HEK293 (cell line): ENCODE measurements around the gene ATP5MC2.

Experiments used
- CTCF ChIA-PET: fragments of 350-600 bp; formaldehyde crosslinking; extraction: SDS; loops from one replicate; lab custom pipeline; 2021; ENCODE audit warnings: antibody characterized with exemption; lab: Yijun Ruan, JAX
- POLR2A ChIA-PET: fragments of 300-600 bp; formaldehyde crosslinking; extraction: SDS; loops from one replicate; lab custom pipeline; 2020; ENCODE audit warnings: antibody characterized with exemption, inconsistent platforms; lab: Yijun Ruan, JAX
- H3K27ac ChIP-seq: fragments of 200-500 bp; sonication (Bioruptor generic); 2 replicates; pipeline ENCODE4 v1.5.1; 2014; ENCODE audit warnings: low read depth, low read length, control low read depth, inconsistent platforms; ENCODE audit errors: extremely low read depth
- H3K36me3 ChIP-seq, 2 experiments: fragments of 200-500 bp in 1 of 2; sonication (Bioruptor generic) in 1 of 2; 1 replicate in 1 of 2; 2 replicates in 1 of 2; pipeline ENCODE4 v1.5.1; 2014 to 2017; ENCODE audit warnings: inconsistent platforms in 2 of 2, low read length in 2 of 2; ENCODE audit not compliant: control insufficient read depth in 2 of 2, insufficient read depth in 1 of 2
- H3K4me1 ChIP-seq: fragments of 200-500 bp; sonication (Bioruptor generic); 2 replicates; pipeline ENCODE4 v1.5.1; 2014; ENCODE audit warnings: mild to moderate bottlenecking, low read length, inconsistent platforms; ENCODE audit not compliant: control insufficient read depth, insufficient read depth
- H3K4me3 ChIP-seq: 2 replicates; pipeline ENCODE4 v1.5.1; 2011; ENCODE audit warnings: low read depth, mild to moderate bottlenecking, control low read depth, low read length, moderate library complexity
- H3K9me3 ChIP-seq: fragments of 200-500 bp; sonication (Bioruptor generic); 2 replicates; pipeline ENCODE4 v1.5.1; 2014; ENCODE audit warnings: low read depth, low read length, inconsistent platforms; ENCODE audit not compliant: control insufficient read depth, insufficient read depth
- FEZF1 ChIP-seq: fragments of 450-650 bp; formaldehyde crosslinking; IDR thresholded peaks from 2 replicates; pipeline ENCODE4 v1.5.1; 2016; ENCODE audit warnings: missing biosample characterization, missing genetic modification characterization
- HOXD13 ChIP-seq: sonication (generic); formaldehyde crosslinking; IDR thresholded peaks from 2 replicates; pipeline ENCODE4 v1.8.0; 2022; ENCODE audit warnings: missing genetic modification reagents, borderline replicate concordance
- KLF7 ChIP-seq: fragments of 450-650 bp; formaldehyde crosslinking; IDR thresholded peaks from 2 replicates; pipeline ENCODE4 v1.5.1; 2016; ENCODE audit warnings: missing biosample characterization, missing genetic modification characterization, borderline replicate concordance
- OSR2 ChIP-seq: fragments of 450-650 bp; formaldehyde crosslinking; IDR thresholded peaks from 2 replicates; pipeline ENCODE4 v1.5.1; 2016; ENCODE audit warnings: missing biosample characterization, missing genetic modification characterization
- PRDM1 ChIP-seq: fragments of 450-650 bp; formaldehyde crosslinking; IDR thresholded peaks from 2 replicates; pipeline ENCODE4; 2016; ENCODE audit warnings: missing biosample characterization, missing genetic modification characterization
- SP7 ChIP-seq: fragments of 450-650 bp; formaldehyde crosslinking; IDR thresholded peaks from 2 replicates; pipeline ENCODE4 v1.5.1; 2016; ENCODE audit warnings: missing biosample characterization, missing genetic modification characterization
- ZBTB21 ChIP-seq: fragments of 450-650 bp; formaldehyde crosslinking; IDR thresholded peaks from 2 replicates; pipeline ENCODE4 v1.5.1; 2017; ENCODE audit warnings: missing biosample characterization, missing genetic modification characterization
- ZBTB44 ChIP-seq: fragments of 450-650 bp; IDR thresholded peaks from 2 replicates; pipeline ENCODE4 v1.5.1; 2018; ENCODE audit warnings: missing biosample characterization, mild to moderate bottlenecking, missing genetic modification characterization
- ZBTB6 ChIP-seq: fragments of 450-650 bp; formaldehyde crosslinking; IDR thresholded peaks from 2 replicates; pipeline ENCODE4 v1.5.1; 2017; ENCODE audit warnings: missing biosample characterization, missing genetic modification characterization
- ZNF223 ChIP-seq: fragments of 450-650 bp; formaldehyde crosslinking; IDR thresholded peaks from 2 replicates; pipeline ENCODE4 v1.5.1; 2016; ENCODE audit warnings: missing biosample characterization, missing genetic modification characterization
- ZNF354C ChIP-seq: fragments of 450-650 bp; formaldehyde crosslinking; IDR thresholded peaks from 2 replicates; pipeline ENCODE4 v1.5.1; 2016; ENCODE audit warnings: missing biosample characterization, missing genetic modification characterization, low read depth, borderline replicate concordance
- ZNF366 ChIP-seq: fragments of 450-650 bp; formaldehyde crosslinking; conservative IDR thresholded peaks from 2 replicates; pipeline ENCODE4 v1.5.1; 2016; ENCODE audit warnings: missing biosample characterization, missing genetic modification characterization
- ZNF394 ChIP-seq: fragments of 450-650 bp; formaldehyde crosslinking; IDR thresholded peaks from 2 replicates; pipeline ENCODE4 v1.5.1; 2016; ENCODE audit warnings: missing biosample characterization, missing genetic modification characterization, mild to moderate bottlenecking, moderate library complexity, borderline replicate concordance
- ZNF426 ChIP-seq: fragments of 450-650 bp; formaldehyde crosslinking; IDR thresholded peaks from 2 replicates; pipeline ENCODE4 v1.5.1; 2017; ENCODE audit warnings: missing biosample characterization, missing genetic modification characterization, mild to moderate bottlenecking, inconsistent platforms, moderate library complexity
- ZNF48 ChIP-seq: fragments of 450-650 bp; formaldehyde crosslinking; IDR thresholded peaks from 2 replicates; pipeline ENCODE4 v1.5.1; 2016; ENCODE audit warnings: missing biosample characterization, missing genetic modification characterization
- ZNF510 ChIP-seq: fragments of 450-650 bp; formaldehyde crosslinking; IDR thresholded peaks from 2 replicates; pipeline ENCODE4 v1.5.1; 2018; ENCODE audit warnings: mild to moderate bottlenecking, missing genetic modification characterization, missing biosample characterization; ENCODE audit not compliant: insufficient replicate concordance
- ZNF514 ChIP-seq: fragments of 450-650 bp; formaldehyde crosslinking; IDR thresholded peaks from 2 replicates; pipeline ENCODE4 v1.5.1; 2016; ENCODE audit warnings: missing biosample characterization, missing genetic modification characterization
- ZNF544 ChIP-seq: fragments of 450-650 bp; formaldehyde crosslinking; IDR thresholded peaks from 2 replicates; pipeline ENCODE4 v1.5.0; 2017; ENCODE audit warnings: missing biosample characterization, missing genetic modification characterization
- ZNF560 ChIP-seq: fragments of 450-650 bp; formaldehyde crosslinking; IDR thresholded peaks from 2 replicates; pipeline ENCODE4 v1.5.1; 2017; ENCODE audit warnings: missing biosample characterization, missing genetic modification characterization, borderline replicate concordance
- ZNF571 ChIP-seq: fragments of 450-650 bp; formaldehyde crosslinking; IDR thresholded peaks from 2 replicates; pipeline ENCODE4 v1.5.0; 2017; ENCODE audit warnings: missing biosample characterization, missing genetic modification characterization
- ZNF623 ChIP-seq: fragments of 450-650 bp; formaldehyde crosslinking; IDR thresholded peaks from 2 replicates; pipeline ENCODE4 v1.5.1; 2016; ENCODE audit warnings: missing biosample characterization, missing genetic modification characterization
- ZNF660 ChIP-seq: fragments of 450-650 bp; IDR thresholded peaks from 2 replicates; pipeline ENCODE4 v1.5.1; 2018; ENCODE audit warnings: missing biosample characterization, mild to moderate bottlenecking, missing genetic modification characterization
- ZNF664 ChIP-seq: fragments of 450-650 bp; formaldehyde crosslinking; IDR thresholded peaks from 2 replicates; pipeline ENCODE4 v1.5.1; 2016; ENCODE audit warnings: missing biosample characterization, missing genetic modification characterization
- ZNF791 ChIP-seq: fragments of 450-650 bp; formaldehyde crosslinking; IDR thresholded peaks from 2 replicates; pipeline ENCODE4 v1.5.1; 2016; ENCODE audit warnings: missing biosample characterization, missing genetic modification characterization
- ZNF837 ChIP-seq: fragments of 450-650 bp; formaldehyde crosslinking; IDR thresholded peaks from 2 replicates; pipeline ENCODE4 v1.5.1; 2016; ENCODE audit warnings: missing biosample characterization, missing genetic modification characterization
- ZSCAN23 ChIP-seq: fragments of 450-650 bp; formaldehyde crosslinking; IDR thresholded peaks from 2 replicates; pipeline ENCODE4 v1.5.1; 2016; ENCODE audit warnings: missing biosample characterization, missing genetic modification characterization
- TF ChIP-seq, protein P1 (sequence below): fragments of 450-650 bp; formaldehyde crosslinking; IDR thresholded peaks from 2 replicates; pipeline ENCODE4 v1.5.1; 2016; ENCODE audit warnings: missing biosample characterization, missing genetic modification characterization, low read depth
- TF ChIP-seq, protein P2 (sequence below): fragments of 450-650 bp; formaldehyde crosslinking; IDR thresholded peaks from 2 replicates; pipeline ENCODE4 v1.5.1; 2016; ENCODE audit warnings: missing biosample characterization, missing genetic modification characterization
- TF ChIP-seq, protein P3 (sequence below): fragments of 450-650 bp; formaldehyde crosslinking; IDR thresholded peaks from 2 replicates; pipeline ENCODE4 v1.5.0; 2017; ENCODE audit warnings: missing biosample characterization, missing genetic modification characterization, borderline replicate concordance

The ATP5MC2 gene

DNA sequence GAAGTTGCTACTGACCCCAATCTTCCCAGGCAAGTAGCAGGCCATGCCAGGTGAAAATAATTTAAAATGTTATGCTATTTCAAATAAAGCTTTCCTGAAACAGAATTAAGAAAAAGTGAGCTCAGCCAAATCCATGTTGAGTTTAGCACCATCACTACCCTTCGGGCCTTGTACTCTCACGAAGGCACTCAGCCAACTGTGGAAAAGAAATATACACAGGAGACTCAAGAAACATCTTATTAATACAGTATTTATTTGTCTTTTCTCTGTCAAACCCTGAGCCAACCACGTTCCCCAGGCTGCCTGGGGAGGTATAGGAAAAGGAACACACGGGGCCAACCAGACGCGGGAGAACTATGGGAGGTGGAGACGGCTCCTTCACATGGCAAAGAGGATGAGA, 10.9 kb downstream of the ATP5MC2 start:
- Histone ChIP-seq H3K36me3 (peaks cover 60% of the 10 kb centered on the region in 2 experiments), H3K4me1 (peaks cover 4% of the 10 kb centered on the region), H3K4me3 (no peak overlapping the region), H3K9me3 (no peaks in the 10 kb centered on the region), H3K27ac (peak overlapping the region; percentile 36; the same call in 1 of the 2 replicates)
- ChIA-PET CTCF (interaction anchor here (2.2 kb wide), 1 partner anchor 11 kb away, joined by 8 read pairs; the partner anchor contains the start of gene ATP5MC2), POLR2A (no interaction called here)
- TF ChIP-seq ZNF366 (tag by site-specific recombination), result no peak
- no peak for TF ChIP-seq ZNF660 (tag by site-specific recombination)
- TF ChIP-seq ZBTB21 (tag by site-specific recombination), result no peak
- no peak for TF ChIP-seq ZNF514 (tag by site-specific recombination)
- TF ChIP-seq, protein P1, sequence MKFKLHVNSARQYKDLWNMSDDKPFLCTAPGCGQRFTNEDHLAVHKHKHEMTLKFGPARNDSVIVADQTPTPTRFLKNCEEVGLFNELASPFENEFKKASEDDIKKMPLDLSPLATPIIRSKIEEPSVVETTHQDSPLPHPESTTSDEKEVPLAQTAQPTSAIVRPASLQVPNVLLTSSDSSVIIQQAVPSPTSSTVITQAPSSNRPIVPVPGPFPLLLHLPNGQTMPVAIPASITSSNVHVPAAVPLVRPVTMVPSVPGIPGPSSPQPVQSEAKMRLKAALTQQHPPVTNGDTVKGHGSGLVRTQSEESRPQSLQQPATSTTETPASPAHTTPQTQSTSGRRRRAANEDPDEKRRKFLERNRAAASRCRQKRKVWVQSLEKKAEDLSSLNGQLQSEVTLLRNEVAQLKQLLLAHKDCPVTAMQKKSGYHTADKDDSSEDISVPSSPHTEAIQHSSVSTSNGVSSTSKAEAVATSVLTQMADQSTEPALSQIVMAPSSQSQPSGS (tag by site-specific recombination), result no peak
- TF ChIP-seq, protein P2, sequence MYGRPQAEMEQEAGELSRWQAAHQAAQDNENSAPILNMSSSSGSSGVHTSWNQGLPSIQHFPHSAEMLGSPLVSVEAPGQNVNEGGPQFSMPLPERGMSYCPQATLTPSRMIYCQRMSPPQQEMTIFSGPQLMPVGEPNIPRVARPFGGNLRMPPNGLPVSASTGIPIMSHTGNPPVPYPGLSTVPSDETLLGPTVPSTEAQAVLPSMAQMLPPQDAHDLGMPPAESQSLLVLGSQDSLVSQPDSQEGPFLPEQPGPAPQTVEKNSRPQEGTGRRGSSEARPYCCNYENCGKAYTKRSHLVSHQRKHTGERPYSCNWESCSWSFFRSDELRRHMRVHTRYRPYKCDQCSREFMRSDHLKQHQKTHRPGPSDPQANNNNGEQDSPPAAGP (tag by site-specific recombination), result no peak
- TF ChIP-seq OSR2 (tag by site-specific recombination), result no peak
- TF ChIP-seq ZNF571, result no peak
- TF ChIP-seq HOXD13, result no peak
- TF ChIP-seq ZBTB44 (tag by site-specific recombination), result no peak
- TF ChIP-seq FEZF1 (tag by site-specific recombination), result no peak
- no peak for TF ChIP-seq ZNF223
- TF ChIP-seq, protein P3, sequence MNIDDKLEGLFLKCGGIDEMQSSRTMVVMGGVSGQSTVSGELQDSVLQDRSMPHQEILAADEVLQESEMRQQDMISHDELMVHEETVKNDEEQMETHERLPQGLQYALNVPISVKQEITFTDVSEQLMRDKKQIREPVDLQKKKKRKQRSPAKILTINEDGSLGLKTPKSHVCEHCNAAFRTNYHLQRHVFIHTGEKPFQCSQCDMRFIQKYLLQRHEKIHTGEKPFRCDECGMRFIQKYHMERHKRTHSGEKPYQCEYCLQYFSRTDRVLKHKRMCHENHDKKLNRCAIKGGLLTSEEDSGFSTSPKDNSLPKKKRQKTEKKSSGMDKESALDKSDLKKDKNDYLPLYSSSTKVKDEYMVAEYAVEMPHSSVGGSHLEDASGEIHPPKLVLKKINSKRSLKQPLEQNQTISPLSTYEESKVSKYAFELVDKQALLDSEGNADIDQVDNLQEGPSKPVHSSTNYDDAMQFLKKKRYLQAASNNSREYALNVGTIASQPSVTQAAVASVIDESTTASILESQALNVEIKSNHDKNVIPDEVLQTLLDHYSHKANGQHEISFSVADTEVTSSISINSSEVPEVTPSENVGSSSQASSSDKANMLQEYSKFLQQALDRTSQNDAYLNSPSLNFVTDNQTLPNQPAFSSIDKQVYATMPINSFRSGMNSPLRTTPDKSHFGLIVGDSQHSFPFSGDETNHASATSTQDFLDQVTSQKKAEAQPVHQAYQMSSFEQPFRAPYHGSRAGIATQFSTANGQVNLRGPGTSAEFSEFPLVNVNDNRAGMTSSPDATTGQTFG, result no peak
- TF ChIP-seq ZNF510 (tag by site-specific recombination), result no peak
- no peak for TF ChIP-seq PRDM1 (tag by site-specific recombination)
- TF ChIP-seq ZNF394, result no peak
- no peak for TF ChIP-seq ZNF544 (tag by site-specific recombination)
- TF ChIP-seq, all 188 proteins: peak for 0

- H3K4me1 ChIP-seq, result peaks cover 11% of the 10 kb centered on the region
- POLR2A ChIA-PET, result no interaction called here
- no peak overlapping the region for H3K27ac ChIP-seq
- H3K9me3 ChIP-seq, result no peaks in the 10 kb centered on the region
- peaks cover 52 to 56% of the 10 kb centered on the region in 2 experiments for H3K36me3 ChIP-seq
- no peak overlapping the region for H3K4me3 ChIP-seq
- CTCF ChIA-PET, result interaction anchor here (1.0 to 2.2 kb wide), 2 partner anchors 11 to 51 kb away, joined by 5 to 8 read pairs; partner anchors contain the start of gene ATP5MC2
- peak; percentile 88 for TF ChIP-seq ZNF664
- TF ChIP-seq KLF7 (tag by site-specific recombination), result peak; percentile 68; the same call in 1 of the 2 replicates
- TF ChIP-seq ZNF426 (tag by site-specific recombination), result peak; percentile 97
- TF ChIP-seq ZBTB21 (tag by site-specific recombination), result peak; percentile 42; the same call in 1 of the 2 replicates
- 0 out of 2 replicates have a peak, but pooled peaks have one; percentile 10 for TF ChIP-seq ZNF791 (tag by site-specific recombination)
- no peak for TF ChIP-seq ZNF837 (tag by site-specific recombination)
- TF ChIP-seq SP7, result no peak
- peak; percentile 84 for TF ChIP-seq ZNF623
- TF ChIP-seq ZNF354C, result 0 out of 2 replicates have a peak, but pooled peaks have one; percentile 78
- TF ChIP-seq ZNF48 (tag by site-specific recombination), result 0 out of 2 replicates have a peak, but pooled peaks have one; percentile 25
- 0 out of 2 replicates have a peak, but pooled peaks have one; percentile 68 for TF ChIP-seq ZNF514 (tag by site-specific recombination)
- no peak for TF ChIP-seq ZSCAN23 (tag by site-specific recombination)
- TF ChIP-seq ZBTB6 (tag by site-specific recombination), result no peak
- peak; percentile 80; the same call in 1 of the 2 replicates for TF ChIP-seq ZNF560 (tag by site-specific recombination)
Measured at GRCh38 chr12:53664191-53664590, 11.7 kb downstream of the ATP5MC2 start.
